GM13976 (cell line): ENCODE data around the gene TMC5.
A peak's percentile ranks its signal among the peaks of the same experiment; 100 is the strongest.

Source experiments
- DNase-seq: peaks from one replicate; pipeline ENCODE4 v3.0.0; 2012; ENCODE audit warnings: low spot score
- in situ Hi-C: fragments of 300-500 bp; cut with MboI; formaldehyde crosslinking; loops from one replicate; pipeline ENCODE4 v1.12.0; 2022; ENCODE audit warnings: low sequenced_read_pairs, mixed read lengths, inconsistent platforms; ENCODE audit not compliant: unreplicated experiment
- TF ChIP-seq, protein P1 (sequence below): IDR thresholded peaks from 2 replicates; pipeline ENCODE4 v1.5.1; 2012; ENCODE audit warnings: borderline replicate concordance, mild to moderate bottlenecking; ENCODE audit not compliant: insufficient read depth; ENCODE audit errors: extremely low read depth, missing control alignments, control extremely low read depth

The TMC5 gene

GRCh38 chr16:19490619-19491018, 72.9 kb downstream of the TMC5 start:
- in situ Hi-C loops = no loop called here
- TF ChIP-seq, protein P1, sequence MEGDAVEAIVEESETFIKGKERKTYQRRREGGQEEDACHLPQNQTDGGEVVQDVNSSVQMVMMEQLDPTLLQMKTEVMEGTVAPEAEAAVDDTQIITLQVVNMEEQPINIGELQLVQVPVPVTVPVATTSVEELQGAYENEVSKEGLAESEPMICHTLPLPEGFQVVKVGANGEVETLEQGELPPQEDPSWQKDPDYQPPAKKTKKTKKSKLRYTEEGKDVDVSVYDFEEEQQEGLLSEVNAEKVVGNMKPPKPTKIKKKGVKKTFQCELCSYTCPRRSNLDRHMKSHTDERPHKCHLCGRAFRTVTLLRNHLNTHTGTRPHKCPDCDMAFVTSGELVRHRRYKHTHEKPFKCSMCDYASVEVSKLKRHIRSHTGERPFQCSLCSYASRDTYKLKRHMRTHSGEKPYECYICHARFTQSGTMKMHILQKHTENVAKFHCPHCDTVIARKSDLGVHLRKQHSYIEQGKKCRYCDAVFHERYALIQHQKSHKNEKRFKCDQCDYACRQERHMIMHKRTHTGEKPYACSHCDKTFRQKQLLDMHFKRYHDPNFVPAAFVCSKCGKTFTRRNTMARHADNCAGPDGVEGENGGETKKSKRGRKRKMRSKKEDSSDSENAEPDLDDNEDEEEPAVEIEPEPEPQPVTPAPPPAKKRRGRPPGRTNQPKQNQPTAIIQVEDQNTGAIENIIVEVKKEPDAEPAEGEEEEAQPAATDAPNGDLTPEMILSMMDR = no peak
- DNase-seq = no peak

DNA sequence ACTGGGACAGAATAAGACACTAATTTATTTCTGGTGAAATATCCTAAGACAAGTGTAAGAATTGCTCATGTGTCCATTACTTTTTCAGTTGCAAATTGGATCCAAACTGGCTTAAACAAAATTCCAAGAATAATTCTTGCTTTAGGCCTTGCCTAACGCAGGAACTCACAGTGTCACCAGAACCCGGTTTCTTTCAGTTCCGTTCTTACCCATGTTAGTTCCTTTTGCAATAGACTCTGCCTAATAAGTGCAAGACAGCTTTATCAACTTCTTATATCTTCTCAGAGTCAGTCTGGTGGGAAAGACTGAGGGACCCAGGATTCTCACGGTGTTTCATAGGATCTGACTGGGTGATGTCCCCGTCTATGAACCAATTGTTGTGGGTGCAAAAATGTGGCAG, 79.5 kb downstream of the TMC5 start:
- TF ChIP-seq, protein P1 = no peak
- in situ Hi-C loops = no loop called here
- DNase-seq = no peak

DNA sequence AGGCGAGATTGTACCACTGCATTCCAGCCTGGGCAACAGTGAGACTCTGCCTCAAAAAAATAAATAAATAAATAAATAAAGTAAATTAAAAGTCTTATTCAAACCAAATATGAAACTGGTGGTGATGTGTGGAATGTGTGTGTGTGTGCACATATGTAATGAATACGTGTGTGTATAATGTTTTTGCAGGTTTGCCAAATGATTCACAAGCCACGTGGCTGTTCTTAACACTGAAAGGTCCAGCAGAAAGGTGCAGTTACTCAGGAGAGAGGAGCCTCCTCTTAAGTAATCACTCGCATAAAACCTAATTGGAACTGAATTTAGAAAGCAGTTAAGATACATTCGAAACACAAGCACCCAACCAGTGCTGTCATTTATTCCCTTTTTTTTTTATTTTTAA, 81.3 kb downstream of the TMC5 start:
- no peak for DNase-seq
- in situ Hi-C loops = no loop called here
- TF ChIP-seq, protein P1 = no peak

DNA sequence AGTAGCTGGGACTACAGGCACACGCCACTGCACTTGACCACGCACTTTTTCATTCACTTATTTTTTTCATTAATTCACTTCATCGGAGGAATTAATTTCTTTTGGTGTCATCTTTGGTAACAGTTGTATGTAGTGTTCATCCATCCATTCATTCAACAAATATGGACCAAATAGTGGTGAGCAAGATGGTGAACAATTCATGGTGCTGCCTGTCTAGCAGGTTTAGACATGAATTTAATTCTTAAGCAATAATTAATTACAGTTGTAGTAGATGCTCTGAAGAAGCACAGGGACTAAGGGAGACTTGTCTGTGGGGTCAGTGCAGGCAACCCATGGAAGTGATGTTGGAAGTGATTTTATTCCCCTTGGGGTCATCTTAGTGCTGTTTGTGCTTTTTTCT, 81.8 kb downstream of the TMC5 start:
- in situ Hi-C loops = no loop called here

GRCh38 chr16:19502395-19503131, 84.9 kb downstream of the TMC5 start:
- TF ChIP-seq, protein P1 = peak; percentile 46
- DNase-seq = peak; percentile 56
- in situ Hi-C loops = loop anchor here (10.0 kb wide), 1 partner anchor 118 kb away; no protein-coding TSS in a partner anchor

More for the DNA sequence above, 81.8 kb downstream of the TMC5 start:
- TF ChIP-seq, protein P1 = no peak
- DNase-seq = no peak

GRCh38 chr16:19503461-19504075, 85.9 kb downstream of the TMC5 start:
- no peak for DNase-seq
- TF ChIP-seq, protein P1 = no peak
- in situ Hi-C loops = loop anchor here (10.0 kb wide), 1 partner anchor 119 kb away; no protein-coding TSS in a partner anchor
